Right lobe of liver (tissue), 4 donors: ENCODE results near the gene FGB.

ENCODE experiments used
- POLR2A ChIP-seq: fragments of 450-650 bp; IDR thresholded peaks from one replicate; pipeline ENCODE4 v1.6.1; 2017; ENCODE audit warnings: antibody characterized with exemption, mild to moderate bottlenecking
- TF ChIP-seq, protein P1 (sequence below), 4 donors: fragments of 200-600 bp in 3 of 4; fragments of 450-650 bp in 1 of 4; IDR thresholded peaks; one replicate each; pipeline versions ENCODE4 v1.5.1 to v1.8.0; 2016 to 2022; ENCODE audit warnings: antibody characterized with exemption in 4 of 4, mild to moderate bottlenecking in 2 of 4
- donor health status: DM: no; HTN: no; CAD: no.
- donor health status: DM: no; HTN: no; CAD: no.
- donor health status: DM: no; HTN: yes; CAD: no.

DNA sequence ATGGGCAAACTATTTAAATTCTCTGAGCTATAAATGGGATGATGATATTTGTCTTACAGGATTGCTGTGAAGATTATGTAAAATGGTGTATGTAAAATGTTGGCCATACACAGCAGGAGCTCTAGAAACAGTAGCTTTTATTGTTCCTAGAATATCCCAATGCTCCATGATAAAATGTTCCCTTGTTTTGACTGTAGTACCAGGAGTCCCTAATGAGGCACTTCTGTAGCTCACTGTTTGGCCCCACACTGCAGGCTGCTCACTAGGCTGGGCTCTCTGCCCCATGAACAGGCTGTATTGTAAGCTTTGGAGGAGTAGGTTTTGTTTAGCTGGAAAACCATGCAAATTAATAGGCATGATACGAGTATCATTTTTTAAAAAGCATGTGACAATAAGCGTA lies 31.1 kb downstream of the FGB start:
- TF ChIP-seq, protein P1, sequence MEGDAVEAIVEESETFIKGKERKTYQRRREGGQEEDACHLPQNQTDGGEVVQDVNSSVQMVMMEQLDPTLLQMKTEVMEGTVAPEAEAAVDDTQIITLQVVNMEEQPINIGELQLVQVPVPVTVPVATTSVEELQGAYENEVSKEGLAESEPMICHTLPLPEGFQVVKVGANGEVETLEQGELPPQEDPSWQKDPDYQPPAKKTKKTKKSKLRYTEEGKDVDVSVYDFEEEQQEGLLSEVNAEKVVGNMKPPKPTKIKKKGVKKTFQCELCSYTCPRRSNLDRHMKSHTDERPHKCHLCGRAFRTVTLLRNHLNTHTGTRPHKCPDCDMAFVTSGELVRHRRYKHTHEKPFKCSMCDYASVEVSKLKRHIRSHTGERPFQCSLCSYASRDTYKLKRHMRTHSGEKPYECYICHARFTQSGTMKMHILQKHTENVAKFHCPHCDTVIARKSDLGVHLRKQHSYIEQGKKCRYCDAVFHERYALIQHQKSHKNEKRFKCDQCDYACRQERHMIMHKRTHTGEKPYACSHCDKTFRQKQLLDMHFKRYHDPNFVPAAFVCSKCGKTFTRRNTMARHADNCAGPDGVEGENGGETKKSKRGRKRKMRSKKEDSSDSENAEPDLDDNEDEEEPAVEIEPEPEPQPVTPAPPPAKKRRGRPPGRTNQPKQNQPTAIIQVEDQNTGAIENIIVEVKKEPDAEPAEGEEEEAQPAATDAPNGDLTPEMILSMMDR (IDR thresholded peaks at IDR 0.05), result no peak
- TF ChIP-seq POLR2A, result no peak
